Mesodermal cell (in vitro differentiated cells): ENCODE measurements around the gene RTN4RL1.
"Not testable (repeated sequence)": the region's sequence is repeated elsewhere in the genome, so short reads cannot be mapped to it uniquely, and the experiment has no call there.

ENCODE experiments used
- H3K27ac ChIP-seq: 2 replicates; pipeline ENCODE4 v1.7.0; 2013; ENCODE audit warnings: mild to moderate bottlenecking, low read depth, low read length, moderate library complexity; ENCODE audit not compliant: severe bottlenecking
- H3K36me3 ChIP-seq: 2 replicates; pipeline ENCODE4 v1.7.1; 2013; ENCODE audit warnings: mild to moderate bottlenecking, low read length, moderate library complexity; ENCODE audit not compliant: control insufficient read depth, insufficient read depth
- H3K4me1 ChIP-seq: one replicate; pipeline ENCODE4 v1.7.1; 2013; ENCODE audit warnings: mild to moderate bottlenecking, low read length; ENCODE audit not compliant: insufficient read depth, control insufficient read depth, poor library complexity, severe bottlenecking
- H3K4me3 ChIP-seq: 2 replicates; pipeline ENCODE4 v1.7.0; 2013; ENCODE audit warnings: low read length, control low read depth, mild to moderate bottlenecking; ENCODE audit not compliant: insufficient read depth, poor library complexity, severe bottlenecking; ENCODE audit errors: extremely low read depth
- H3K9me3 ChIP-seq: 2 replicates; pipeline ENCODE4 v1.7.1; 2013; ENCODE audit warnings: mild to moderate bottlenecking, low read length, moderate library complexity; ENCODE audit not compliant: control insufficient read depth
- WGBS, 2 experiments: methylation state at CpG; one replicate each; pipeline ENCODE4 v1.1.5; 2013; ENCODE audit warnings: missing lambda C conversion rate in 2 of 2; ENCODE audit not compliant: insufficient coverage in 2 of 2; 5-methylcytosine and 5-hydroxymethylcytosine counted together

The RTN4RL1 gene

GRCh38 chr17:1899403-1900000, 125.6 kb downstream of the RTN4RL1 start:
- peaks cover 3% of the 10 kb centered on the region for H3K4me1 ChIP-seq
- H3K4me3 ChIP-seq: no peak overlapping the region
- H3K9me3 ChIP-seq: no peaks in the 10 kb centered on the region
- WGBS, 2 experiments: 100% methylated on average over 2 of the region's 8 CpGs; no CpG with 5 or more reads in 1 of the 2 experiments
- H3K27ac ChIP-seq: no peak overlapping the region
- peaks cover 44% of the 10 kb centered on the region for H3K36me3 ChIP-seq

- Histone ChIP-seq H3K36me3 (peaks cover 51% of the 10 kb centered on the region), H3K9me3 (no peaks in the 10 kb centered on the region), H3K4me1 (peaks cover 3% of the 10 kb centered on the region), H3K27ac (no peak overlapping the region), H3K4me3 (no peak overlapping the region)
- WGBS, 2 experiments: 93 to 99% methylated on average over 11 to 12 of the region's 12 CpGs
Observed at GRCh38 chr17:1898872-1899271, 126.3 kb downstream of the RTN4RL1 start.

GRCh38 chr17:1898332-1898731, 126.8 kb downstream of the RTN4RL1 start:
- Histone ChIP-seq H3K4me1 (peaks cover 3% of the 10 kb centered on the region), H3K4me3 (no peak overlapping the region), H3K9me3 (no peaks in the 10 kb centered on the region), H3K27ac (no peak overlapping the region), H3K36me3 (peaks cover 56% of the 10 kb centered on the region)
- 91 to 98% methylated on average over 14 of the region's 17 CpGs for WGBS, 2 experiments

- H3K27ac ChIP-seq: no peak overlapping the region
- WGBS, 2 experiments: 93 to 94% methylated on average over 14 to 15 of the region's 18 CpGs
- peaks cover 68% of the 10 kb centered on the region for H3K36me3 ChIP-seq
- no peaks in the 10 kb centered on the region for H3K9me3 ChIP-seq
- no peak overlapping the region for H3K4me3 ChIP-seq
- H3K4me1 ChIP-seq: peaks cover 3% of the 10 kb centered on the region
Observed at GRCh38 chr17:1897105-1897656, 128.0 kb downstream of the RTN4RL1 start.

GRCh38 chr17:1896243-1897104, 128.7 kb downstream of the RTN4RL1 start:
- Histone ChIP-seq H3K36me3 (peaks cover 75% of the 10 kb centered on the region), H3K4me3 (no peak overlapping the region), H3K9me3 (no peaks in the 10 kb centered on the region), H3K4me1 (peaks cover 3% of the 10 kb centered on the region), H3K27ac (no peak overlapping the region)
- 93 to 98% methylated on average over 20 to 25 of the region's 25 CpGs for WGBS, 2 experiments

GRCh38 chr17:1895479-1895878, 129.7 kb downstream of the RTN4RL1 start:
- peaks cover 80% of the 10 kb centered on the region for H3K36me3 ChIP-seq
- H3K4me1 ChIP-seq, H3K9me3 ChIP-seq, H3K4me3 ChIP-seq, H3K27ac ChIP-seq: not testable (repeated sequence)
- 97% methylated on average over 6 to 10 of the region's 11 CpGs for WGBS, 2 experiments

- H3K9me3 ChIP-seq: no peaks in the 10 kb centered on the region
- H3K36me3 ChIP-seq: peaks cover 85% of the 10 kb centered on the region
- no peak overlapping the region for H3K4me3 ChIP-seq
- no peak overlapping the region for H3K27ac ChIP-seq
- H3K4me1 ChIP-seq: peaks cover 5% of the 10 kb centered on the region
- 98 to 100% methylated on average over 3 to 5 of the region's 7 CpGs for WGBS, 2 experiments
Observed at GRCh38 chr17:1894753-1895339, 130.3 kb downstream of the RTN4RL1 start.

GRCh38 chr17:1890758-1891450, 134.2 kb downstream of the RTN4RL1 start:
- peaks cover 2% of the 10 kb centered on the region for H3K4me1 ChIP-seq
- H3K36me3 ChIP-seq: peaks cover 89% of the 10 kb centered on the region
- WGBS, 2 experiments: 85 to 92% methylated on average over 15 of the region's 15 CpGs

GRCh38 chr17:1888741-1889140, 136.4 kb downstream of the RTN4RL1 start:
- Histone ChIP-seq H3K4me3 (no peak overlapping the region), H3K27ac (no peak overlapping the region), H3K36me3 (peaks cover 92% of the 10 kb centered on the region), H3K4me1 (peaks cover 2% of the 10 kb centered on the region), H3K9me3 (peaks cover 9% of the 10 kb centered on the region)
- WGBS, 2 experiments: 94 to 97% methylated on average over 13 to 14 of the region's 14 CpGs

More at GRCh38 chr17:1890758-1891450, 134.2 kb downstream of the RTN4RL1 start:
- Histone ChIP-seq H3K27ac (no peak overlapping the region), H3K9me3 (peaks cover 5% of the 10 kb centered on the region), H3K4me3 (no peak overlapping the region)
